Stimulated activated naive B cell treated with anti-CD40 and anti-IgM and Interleukin-4, amounts not matched to agents 10 μg/mL and 1 μg/mL and 100 μg/mL, for 72 hours (primary cell): ENCODE data around the gene TMEM150C.

Experiments used
- ATAC-seq, 2 donors: fragments of 150-1000 bp; cut with Tn5 transposase; replicated peaks; 2 replicates each; pipeline ENCODE4 v1.10.0; 2021; ENCODE audit warnings: moderate library complexity in 1 of 2
- DNase-seq: peaks from one replicate; pipeline ENCODE4 v3.0.0; 2021
- H3K27ac Mint-ChIP-seq: one replicate; pipeline ENCODE4 v1.8.0; 2022; ENCODE audit warnings: mild to moderate bottlenecking, mixed read lengths
- H3K27me3 Mint-ChIP-seq, 2 donors: one replicate each; pipeline ENCODE4 v1.8.0; 2022; ENCODE audit warnings: mixed read lengths in 2 of 2
- H3K36me3 Mint-ChIP-seq, 2 donors: one replicate each; pipeline ENCODE4 v1.8.0; 2022; ENCODE audit warnings: mixed read lengths in 2 of 2, mild to moderate bottlenecking in 1 of 2
- H3K4me1 Mint-ChIP-seq, 2 donors: one replicate each; pipeline ENCODE4 v1.8.0; 2022; ENCODE audit warnings: mixed read lengths in 2 of 2, mild to moderate bottlenecking in 1 of 2
- H3K4me3 Mint-ChIP-seq, 2 donors: one replicate each; pipeline ENCODE4 v1.8.0; 2022; ENCODE audit warnings: mild to moderate bottlenecking in 2 of 2, mixed read lengths in 2 of 2, moderate library complexity in 1 of 2
- H3K9me3 Mint-ChIP-seq, 2 donors: one replicate each; pipeline ENCODE4 v1.8.0; 2022; ENCODE audit warnings: mixed read lengths in 2 of 2, mild to moderate bottlenecking in 1 of 2

Gene TMEM150C

GRCh38 chr4:82561786-82562563, at the start of gene TMEM150C:
TSS of gene TMEM150C (minus strand) at chr4:82561988. CDS start at chr4:82504657, 57,331 bp downstream.
- peaks cover 10 to 13% of the 10 kb centered on the region in 2 donors for H3K4me1 Mint-ChIP-seq
- peak within 1 kb of the TSS; percentile 76 for H3K27ac Mint-ChIP-seq
- H3K9me3 Mint-ChIP-seq = no peaks in the 10 kb centered on the region
- DNase-seq (no peak), ATAC-seq (peak; percentile 44 to 61)
- H3K4me3 Mint-ChIP-seq = peak within 1 kb of the TSS; percentile 82 to 83
- peaks cover 57 to 59% of the 10 kb centered on the region in 2 donors for H3K27me3 Mint-ChIP-seq
- H3K36me3 Mint-ChIP-seq = peaks cover 0 to 8% of the 10 kb centered on the region in 2 donors

- DNase-seq = no peak
- Mint-ChIP-seq H3K9me3 (no peaks in the 10 kb centered on the region), H3K27ac (no peak overlapping the region), H3K27me3 (no peaks in the 10 kb centered on the region), H3K36me3 (no peaks in the 10 kb centered on the region), H3K4me3 (no peak overlapping the region), H3K4me1 (no peaks in the 10 kb centered on the region)
- ATAC-seq = no peak
Measured at GRCh38 chr4:82611527-82611926, 49.7 kb upstream of the TMEM150C start.

- no peaks in the 10 kb centered on the region for H3K27me3 Mint-ChIP-seq
- H3K4me3 Mint-ChIP-seq = no peak overlapping the region
- H3K4me1 Mint-ChIP-seq = no peaks in the 10 kb centered on the region
- H3K9me3 Mint-ChIP-seq = no peaks in the 10 kb centered on the region
- no peak for ATAC-seq
- H3K27ac Mint-ChIP-seq = no peak overlapping the region
- no peaks in the 10 kb centered on the region for H3K36me3 Mint-ChIP-seq
- no peak for DNase-seq
Measured at GRCh38 chr4:82610041-82610440, 48.3 kb upstream of the TMEM150C start.

- Mint-ChIP-seq H3K27me3 (peaks cover 0 to 4% of the 10 kb centered on the region in 2 donors), H3K4me3 (no peak overlapping the region), H3K27ac (no peak overlapping the region), H3K4me1 (no peaks in the 10 kb centered on the region), H3K36me3 (no peaks in the 10 kb centered on the region), H3K9me3 (no peaks in the 10 kb centered on the region)
- ATAC-seq = no peak
- DNase-seq = no peak
Measured at GRCh38 chr4:82606622-82607021, 44.8 kb upstream of the TMEM150C start.

GRCh38 chr4:82604522-82604921, 42.7 kb upstream of the TMEM150C start:
- no peak overlapping the region for H3K27ac Mint-ChIP-seq
- H3K36me3 Mint-ChIP-seq = no peaks in the 10 kb centered on the region
- no peaks in the 10 kb centered on the region for H3K9me3 Mint-ChIP-seq
- peaks cover 0 to 4% of the 10 kb centered on the region in 2 donors for H3K27me3 Mint-ChIP-seq
- ATAC-seq (no peak), DNase-seq (no peak)
- no peak overlapping the region for H3K4me3 Mint-ChIP-seq
- no peaks in the 10 kb centered on the region for H3K4me1 Mint-ChIP-seq

GRCh38 chr4:82601242-82602015, 39.6 kb upstream of the TMEM150C start:
- DNase-seq (no peak), ATAC-seq (no peak)
- H3K27ac Mint-ChIP-seq = no peak overlapping the region
- no peaks in the 10 kb centered on the region for H3K9me3 Mint-ChIP-seq
- no peaks in the 10 kb centered on the region for H3K4me1 Mint-ChIP-seq
- no peaks in the 10 kb centered on the region for H3K36me3 Mint-ChIP-seq
- H3K27me3 Mint-ChIP-seq = peaks cover 0 to 4% of the 10 kb centered on the region in 2 donors
- no peak overlapping the region for H3K4me3 Mint-ChIP-seq

- Mint-ChIP-seq H3K4me1 (no peaks in the 10 kb centered on the region), H3K36me3 (no peaks in the 10 kb centered on the region), H3K4me3 (no peak overlapping the region), H3K27me3 (peaks cover 0 to 4% of the 10 kb centered on the region in 2 donors), H3K9me3 (no peaks in the 10 kb centered on the region), H3K27ac (no peak overlapping the region)
- ATAC-seq = no peak
- no peak for DNase-seq
Measured at GRCh38 chr4:82599336-82599735, 37.5 kb upstream of the TMEM150C start.

- Mint-ChIP-seq H3K9me3 (no peaks in the 10 kb centered on the region), H3K36me3 (no peaks in the 10 kb centered on the region), H3K4me1 (no peaks in the 10 kb centered on the region), H3K27ac (no peak overlapping the region), H3K27me3 (peaks cover 9 to 13% of the 10 kb centered on the region in 2 donors), H3K4me3 (no peak overlapping the region)
- ATAC-seq (no peak), DNase-seq (no peak)
Measured at GRCh38 chr4:82594456-82594855, 32.7 kb upstream of the TMEM150C start.

- H3K27me3 Mint-ChIP-seq = peaks cover 9 to 13% of the 10 kb centered on the region in 2 donors
Measured at GRCh38 chr4:82593411-82593810, 31.6 kb upstream of the TMEM150C start.

GRCh38 chr4:82592639-82593038, 30.9 kb upstream of the TMEM150C start:
- H3K9me3 Mint-ChIP-seq = no peaks in the 10 kb centered on the region
- ATAC-seq = no peak
- no peak for DNase-seq
- H3K27me3 Mint-ChIP-seq = peaks cover 9 to 13% of the 10 kb centered on the region in 2 donors
- no peaks in the 10 kb centered on the region for H3K4me1 Mint-ChIP-seq
- no peak overlapping the region for H3K27ac Mint-ChIP-seq
- no peaks in the 10 kb centered on the region for H3K36me3 Mint-ChIP-seq
- H3K4me3 Mint-ChIP-seq = no peak overlapping the region

More at GRCh38 chr4:82593411-82593810, 31.6 kb upstream of the TMEM150C start:
- Mint-ChIP-seq H3K27ac (no peak overlapping the region), H3K9me3 (no peaks in the 10 kb centered on the region), H3K4me3 (no peak overlapping the region), H3K4me1 (no peaks in the 10 kb centered on the region), H3K36me3 (no peaks in the 10 kb centered on the region)
- ATAC-seq (no peak), DNase-seq (no peak)

GRCh38 chr4:82591592-82591991, 29.8 kb upstream of the TMEM150C start:
- no peaks in the 10 kb centered on the region for H3K36me3 Mint-ChIP-seq
- DNase-seq = no peak
- no peaks in the 10 kb centered on the region for H3K9me3 Mint-ChIP-seq
- H3K4me3 Mint-ChIP-seq = no peak overlapping the region
- no peak for ATAC-seq
- peaks cover 9 to 13% of the 10 kb centered on the region in 2 donors for H3K27me3 Mint-ChIP-seq
- H3K27ac Mint-ChIP-seq = no peak overlapping the region
- H3K4me1 Mint-ChIP-seq = no peaks in the 10 kb centered on the region

GRCh38 chr4:82589756-82590155, 28.0 kb upstream of the TMEM150C start:
- DNase-seq (no peak), ATAC-seq (no peak)
- H3K27ac Mint-ChIP-seq = no peak overlapping the region
- no peaks in the 10 kb centered on the region for H3K36me3 Mint-ChIP-seq
- H3K4me1 Mint-ChIP-seq = no peaks in the 10 kb centered on the region
- H3K27me3 Mint-ChIP-seq = peaks cover 9 to 13% of the 10 kb centered on the region in 2 donors
- no peaks in the 10 kb centered on the region for H3K9me3 Mint-ChIP-seq
- no peak overlapping the region for H3K4me3 Mint-ChIP-seq

- no peaks in the 10 kb centered on the region for H3K36me3 Mint-ChIP-seq
- ATAC-seq (no peak), DNase-seq (no peak)
- H3K27me3 Mint-ChIP-seq = peaks cover 9 to 13% of the 10 kb centered on the region in 2 donors
- H3K4me3 Mint-ChIP-seq = no peak overlapping the region
- H3K4me1 Mint-ChIP-seq = no peaks in the 10 kb centered on the region
- H3K9me3 Mint-ChIP-seq = no peaks in the 10 kb centered on the region
- no peak overlapping the region for H3K27ac Mint-ChIP-seq
Measured at GRCh38 chr4:82588771-82589270, 27.0 kb upstream of the TMEM150C start.

GRCh38 chr4:82587826-82588540, 26.2 kb upstream of the TMEM150C start:
- peaks cover 9 to 13% of the 10 kb centered on the region in 2 donors for H3K27me3 Mint-ChIP-seq
- no peak overlapping the region for H3K4me3 Mint-ChIP-seq
- no peaks in the 10 kb centered on the region for H3K9me3 Mint-ChIP-seq
- ATAC-seq = no peak
- no peak for DNase-seq
- H3K27ac Mint-ChIP-seq = no peak overlapping the region
- H3K36me3 Mint-ChIP-seq = no peaks in the 10 kb centered on the region
- H3K4me1 Mint-ChIP-seq = no peaks in the 10 kb centered on the region
